H1 (cell line): ENCODE data around the gene CLEC2D. TPM values are rescaled to one million over a fixed set of nuclear protein-coding genes. Genes with fewer than 3 reads are reported as not detected.

ENCODE experiments used
- BRCA1 ChIP-seq: IDR thresholded peaks from 2 replicates; pipeline ENCODE4 v1.6.1; 2012; ENCODE audit warnings: low read depth, low read length, improper control_type of control experiment
- EP300 ChIP-seq, 2 experiments: IDR thresholded peaks; 1 replicate in 1 of 2; 2 replicates in 1 of 2; pipeline ENCODE4 v1.6.1; 2011 to 2012; ENCODE audit warnings: low read depth in 2 of 2, low read length in 2 of 2, mild to moderate bottlenecking in 2 of 2, borderline replicate concordance in 1 of 2, inconsistent platforms in 1 of 2, moderate library complexity in 1 of 2
- RBBP5 ChIP-seq: IDR thresholded peaks from 2 replicates; pipeline ENCODE4 v1.7.1; 2012; ENCODE audit warnings: low read depth, mild to moderate bottlenecking, inconsistent platforms, low read length, moderate library complexity, borderline replicate concordance
- SIN3A ChIP-seq, 2 experiments: IDR thresholded peaks in 1 of 2; conservative IDR thresholded peaks in 1 of 2; 2 replicates each; pipeline ENCODE4 v1.6.1; 2011 to 2012; ENCODE audit warnings: low read length in 2 of 2, improper control_type of control experiment in 1 of 2, low read depth in 1 of 2, mild to moderate bottlenecking in 1 of 2
- SRF ChIP-seq: IDR thresholded peaks from 2 replicates; pipeline ENCODE4 v1.6.1; 2011; ENCODE audit warnings: mild to moderate bottlenecking, low read depth, low read length, moderate library complexity
- TCF12 ChIP-seq: IDR thresholded peaks from 2 replicates; pipeline ENCODE4 v1.6.1; 2011; ENCODE audit warnings: low read depth, mild to moderate bottlenecking, low read length
- polyA plus RNA-seq, 7 experiments: library from polyadenylated mRNA; depleted of rRNA in 3 of 7; stranded (reverse) in 5 of 7; unstranded in 2 of 7; fragments of >200 nt in 5 of 7; fragments of 200-250 nt in 2 of 7; gene quantifications; 1 replicate in 5 of 7; 2 replicates in 1 of 7; 4 replicates in 1 of 7; pipeline versions ENCODE4 v1.2.1 to v1.2.3, GENCODE V29; 2011 to 2013; ENCODE audit warnings: missing spikeins in 2 of 7, mixed read lengths in 2 of 7
- total RNA-seq: library from RNA; stranded (reverse); fragmentation: NEBNext Ultra II Directional; extraction: Animal tissue kit (Norgen Biotek cat#: 25700); gene quantifications from 2 replicates; pipeline ENCODE4 v1.2.1, GENCODE V29; 2021

Gene CLEC2D
- total and polyA plus RNA-seq, 2 of the 8 experiments (the other 6 are each of a cell fraction or from before 2014, with no cell fraction given), result 4.2 to 6.2 TPM

- TF ChIP-seq EP300 (IDR thresholded peaks at IDR 0.05; ENCODE audit: borderline replicate concordance in 1 of 2, low read depth in 2 of 2, low read length in 2 of 2), result no peak
- TF ChIP-seq SIN3A (conservative IDR thresholded peaks at IDR 0.05 in 1 of 2, IDR thresholded peaks at IDR 0.05 in 1 of 2; ENCODE audit: low read depth in 1 of 2, low read length in 2 of 2), result no peak
- TF ChIP-seq SRF, result no peak
- no peak for TF ChIP-seq BRCA1
- TF ChIP-seq TCF12, result no peak
- no peak for TF ChIP-seq RBBP5
Observed at GRCh38 chr12:9725213-9725870, 55.8 kb downstream of the CLEC2D start (continued).
